Stomach (tissue), 9 donors: ENCODE measurements around the gene SIGLEC7. TPM values are rescaled to one million over a fixed set of nuclear protein-coding genes. Genes with fewer than 3 reads are reported as not detected.

Source experiments
- DNase-seq, 2 donors: peaks; one replicate each; pipeline versions ENCODE4 v3.0.0 to v3.0.0-alpha.2; 2013 to 2019
- H3K27ac ChIP-seq, 5 donors: fragments of 200-600 bp in 4 of 5; sonication (generic) in 4 of 5; one replicate each; pipeline ENCODE4 v1.5.1; 2013 to 2019; ENCODE audit warnings: mild to moderate bottlenecking in 1 of 5, moderate library complexity in 1 of 5
- H3K27me3 ChIP-seq, 3 donors: fragments of 200-600 bp; sonication (generic); one replicate each; pipeline ENCODE4 v1.5.1; 2017 to 2019; ENCODE audit warnings: mixed run types in 1 of 3
- H3K36me3 ChIP-seq, 4 donors: fragments of 200-600 bp; sonication (generic); 1 replicate in 3 of 4; 2 replicates in 1 of 4; pipeline ENCODE4 v1.5.1; 2016 to 2019
- H3K4me1 ChIP-seq, 4 donors: fragments of 200-600 bp; sonication (generic); one replicate each; pipeline ENCODE4 v1.5.1; 2016 to 2019
- H3K4me3 ChIP-seq, 4 donors: fragments of 200-600 bp; sonication (generic) in 3 of 4; one replicate each; pipeline ENCODE4 v1.5.1; 2016 to 2019; ENCODE audit warnings: mild to moderate bottlenecking in 1 of 4
- H3K9me3 ChIP-seq, 4 donors: fragments of 200-600 bp; sonication (generic); one replicate each; pipeline ENCODE4 v1.5.1; 2016 to 2019
- EP300 ChIP-seq: sonication (generic); formaldehyde crosslinking; IDR thresholded peaks from one replicate; pipeline ENCODE4 v1.6.1; 2017; ENCODE audit warnings: antibody characterized with exemption
- POLR2A ChIP-seq, 4 donors: fragments of 450-650 bp; IDR thresholded peaks; one replicate each; pipeline ENCODE4 v1.6.1; 2016; ENCODE audit warnings: antibody characterized with exemption in 4 of 4, control low read depth in 2 of 4, mild to moderate bottlenecking in 1 of 4, moderate library complexity in 1 of 4
- POLR2AphosphoS5 ChIP-seq, 3 donors: sonication (generic); formaldehyde crosslinking; IDR thresholded peaks; one replicate each; pipeline ENCODE4 v1.6.1; 2016; ENCODE audit warnings: antibody characterized with exemption in 3 of 3
- WGBS, 5 donors: extraction: QIAGEN DNeasy Blood & Tissue Kit in 3 of 5; methylation state at CpG; one replicate each; pipeline versions ENCODE4 v1.1.5 to v1.1.7; 2013 to 2018; 5-methylcytosine and 5-hydroxymethylcytosine counted together
- intact Hi-C: fragments of 100-400 bp; cut with DNase I; formaldehyde crosslinking; loops from one replicate; pipeline ENCODE4 v1.15.1; 2023; ENCODE audit warnings: low total_unique reads
- polyA plus RNA-seq, 3 donors: library from polyadenylated mRNA; stranded (reverse); fragments of 200-250 nt; gene quantifications; one replicate each; pipeline ENCODE4 v1.2.3, GENCODE V29; 2013
- total RNA-seq, 5 donors: library from RNA; depleted of rRNA; stranded (reverse); fragments of >200 nt; gene quantifications; one replicate each; pipeline versions ENCODE4 v1.1.0 to v1.2.3, GENCODE V29; 2014 to 2016
- TF ChIP-seq, protein P1 (sequence below), 7 experiments: fragments of 450-650 bp in 4 of 7; fragments of 200-600 bp in 3 of 7; sonication (generic) in 3 of 7; IDR thresholded peaks; one replicate each; pipeline ENCODE4 v1.5.1; 2016 to 2019; ENCODE audit warnings: antibody characterized with exemption in 7 of 7, control low read depth in 2 of 7, mild to moderate bottlenecking in 1 of 7
- donor health status: healthy with polysubstance abuse.
- donor health status: Bipolar disorder and iron deficiency.
- donor health status: healthy.

Gene SIGLEC7
- total and polyA plus RNA-seq, 8 donors = 0.18 to 1.8 (median 0.90) TPM; not detected in 4

DNA sequence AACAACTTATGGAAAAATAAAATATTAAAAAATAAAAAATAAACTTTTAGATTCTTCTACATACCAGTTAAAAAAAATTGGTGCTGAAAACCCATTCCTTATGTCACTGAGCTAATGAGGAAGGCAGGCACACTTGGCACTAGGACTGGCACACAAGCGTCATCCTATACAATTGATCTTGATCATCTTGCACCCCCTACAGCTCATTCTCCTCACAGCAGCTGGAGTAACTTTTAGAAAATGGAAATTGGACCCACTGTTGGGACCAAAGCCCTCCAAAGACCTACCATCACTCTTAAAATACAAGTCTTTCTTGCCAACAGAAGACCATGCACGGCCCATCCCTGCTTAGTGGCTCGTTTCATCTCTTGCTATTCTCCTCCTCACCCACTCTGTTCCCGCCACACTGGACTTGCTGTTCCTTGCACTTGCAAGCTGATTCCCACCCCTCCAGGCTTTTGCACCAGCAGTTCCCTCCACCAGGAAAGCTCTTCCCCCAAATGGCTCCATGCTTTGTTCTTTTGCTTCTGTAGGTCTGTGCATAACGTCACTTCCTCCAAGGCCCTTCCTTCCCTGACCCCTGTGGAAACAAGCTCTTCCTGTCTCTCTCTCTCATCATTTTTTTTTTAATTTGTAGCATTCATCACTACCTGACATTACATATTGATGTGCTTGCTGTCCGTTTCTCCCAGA is 45.5 kb upstream of the SIGLEC7 start:
- WGBS, 5 donors = 75 to 87% (median 76%) methylated on average over 6 of the region's 6 CpGs
- no peak for DNase-seq
- TF ChIP-seq POLR2A (IDR thresholded peaks at IDR 0.05) = no peak
- TF ChIP-seq, protein P1, sequence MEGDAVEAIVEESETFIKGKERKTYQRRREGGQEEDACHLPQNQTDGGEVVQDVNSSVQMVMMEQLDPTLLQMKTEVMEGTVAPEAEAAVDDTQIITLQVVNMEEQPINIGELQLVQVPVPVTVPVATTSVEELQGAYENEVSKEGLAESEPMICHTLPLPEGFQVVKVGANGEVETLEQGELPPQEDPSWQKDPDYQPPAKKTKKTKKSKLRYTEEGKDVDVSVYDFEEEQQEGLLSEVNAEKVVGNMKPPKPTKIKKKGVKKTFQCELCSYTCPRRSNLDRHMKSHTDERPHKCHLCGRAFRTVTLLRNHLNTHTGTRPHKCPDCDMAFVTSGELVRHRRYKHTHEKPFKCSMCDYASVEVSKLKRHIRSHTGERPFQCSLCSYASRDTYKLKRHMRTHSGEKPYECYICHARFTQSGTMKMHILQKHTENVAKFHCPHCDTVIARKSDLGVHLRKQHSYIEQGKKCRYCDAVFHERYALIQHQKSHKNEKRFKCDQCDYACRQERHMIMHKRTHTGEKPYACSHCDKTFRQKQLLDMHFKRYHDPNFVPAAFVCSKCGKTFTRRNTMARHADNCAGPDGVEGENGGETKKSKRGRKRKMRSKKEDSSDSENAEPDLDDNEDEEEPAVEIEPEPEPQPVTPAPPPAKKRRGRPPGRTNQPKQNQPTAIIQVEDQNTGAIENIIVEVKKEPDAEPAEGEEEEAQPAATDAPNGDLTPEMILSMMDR (IDR thresholded peaks at IDR 0.05) = peak in 2 of 7 experiments; percentile 22 to 39
- intact Hi-C loops = no loop called here
- Histone ChIP-seq H3K4me3 (no peak overlapping the region), H3K4me1 (peaks cover 0 to 43% (median 28%) of the 10 kb centered on the region in 4 donors), H3K27ac (no peak overlapping the region), H3K9me3 (no peaks in the 10 kb centered on the region), H3K27me3 (no peaks in the 10 kb centered on the region), H3K36me3 (peaks cover 0 to 36% (median 33%) of the 10 kb centered on the region in 4 donors)

DNA sequence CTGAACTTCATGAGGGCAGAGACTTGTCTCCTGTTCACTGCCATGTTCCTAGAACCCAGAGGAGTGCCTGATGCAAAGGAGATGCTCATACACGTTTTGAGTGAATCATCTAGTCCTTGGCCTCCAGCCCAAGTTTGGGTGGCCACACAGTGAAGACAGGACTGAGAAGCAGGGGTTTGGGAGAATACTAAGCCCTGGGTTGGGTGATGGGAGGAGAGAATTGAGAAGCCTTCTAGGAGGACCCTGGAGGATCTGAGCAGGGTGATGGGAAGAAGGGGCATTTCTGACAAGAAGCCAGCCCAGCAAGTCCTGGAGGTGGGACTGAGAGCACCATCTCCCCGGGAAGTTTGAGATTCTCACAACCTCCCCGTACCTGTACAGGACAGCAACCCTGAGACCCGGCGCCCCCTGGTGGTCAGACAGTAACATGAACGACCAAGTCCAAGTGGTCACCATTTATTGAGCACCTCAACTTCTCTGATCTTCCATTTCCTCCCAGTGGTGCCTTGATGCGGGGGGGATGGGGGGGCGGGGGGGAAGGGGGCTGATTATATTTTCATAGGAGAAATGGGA is 44.8 kb upstream of the SIGLEC7 start:
- DNase-seq = peak; percentile 77 to 81
- intact Hi-C loops = no loop called here
- Histone ChIP-seq H3K27ac (no peak overlapping the region), H3K27me3 (no peaks in the 10 kb centered on the region), H3K4me1 (peaks cover 0 to 49% (median 28%) of the 10 kb centered on the region in 4 donors), H3K9me3 (no peaks in the 10 kb centered on the region), H3K36me3 (peaks cover 5 to 40% (median 39%) of the 10 kb centered on the region in 4 donors), H3K4me3 (no peak overlapping the region)
- TF ChIP-seq EP300 (no peak), POLR2AphosphoS5 (IDR thresholded peaks at IDR 0.05) (no peak), POLR2A (IDR thresholded peaks at IDR 0.05) (no peak)
- TF ChIP-seq, protein P1 (IDR thresholded peaks at IDR 0.05) = peak in 5 of 7 experiments; percentile 31 to 65 (median 54)
- WGBS, 5 donors = 4 to 10% (median 9%) methylated on average over 8 of the region's 8 CpGs

DNA sequence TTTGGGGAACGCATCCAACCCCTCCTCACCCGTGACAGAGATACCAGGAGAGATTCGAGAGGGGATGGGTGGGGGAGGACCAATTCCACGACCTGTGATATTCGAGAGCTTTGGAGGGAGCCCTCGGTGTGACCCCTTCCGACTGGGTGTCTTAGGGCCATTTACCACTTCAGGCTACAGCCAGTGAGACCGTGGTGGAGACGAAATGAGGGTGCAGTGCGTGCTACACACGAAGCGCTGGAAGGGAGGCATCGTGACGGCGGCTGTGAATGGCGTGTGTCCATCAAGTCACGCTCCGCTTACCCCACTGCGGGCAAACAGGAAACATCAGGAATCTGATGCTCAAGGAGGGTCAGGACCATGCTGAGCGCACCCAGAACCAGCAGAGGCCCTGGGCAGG is 44.3 kb upstream of the SIGLEC7 start:
- no peak for DNase-seq
- Histone ChIP-seq H3K27me3 (no peaks in the 10 kb centered on the region), H3K4me1 (peaks cover 0 to 50% (median 29%) of the 10 kb centered on the region in 4 donors), H3K9me3 (no peaks in the 10 kb centered on the region), H3K27ac (no peak overlapping the region), H3K4me3 (no peak overlapping the region), H3K36me3 (peaks cover 10 to 46% (median 44%) of the 10 kb centered on the region in 4 donors)
- TF ChIP-seq EP300 (no peak), POLR2A (IDR thresholded peaks at IDR 0.05) (no peak), POLR2AphosphoS5 (IDR thresholded peaks at IDR 0.05) (no peak)
- TF ChIP-seq, protein P1 (IDR thresholded peaks at IDR 0.05) = no peak
- intact Hi-C loops = no loop called here
- 67 to 86% (median 84%) methylated on average over 17 to 20 of the region's 20 CpGs for WGBS, 5 donors

DNA sequence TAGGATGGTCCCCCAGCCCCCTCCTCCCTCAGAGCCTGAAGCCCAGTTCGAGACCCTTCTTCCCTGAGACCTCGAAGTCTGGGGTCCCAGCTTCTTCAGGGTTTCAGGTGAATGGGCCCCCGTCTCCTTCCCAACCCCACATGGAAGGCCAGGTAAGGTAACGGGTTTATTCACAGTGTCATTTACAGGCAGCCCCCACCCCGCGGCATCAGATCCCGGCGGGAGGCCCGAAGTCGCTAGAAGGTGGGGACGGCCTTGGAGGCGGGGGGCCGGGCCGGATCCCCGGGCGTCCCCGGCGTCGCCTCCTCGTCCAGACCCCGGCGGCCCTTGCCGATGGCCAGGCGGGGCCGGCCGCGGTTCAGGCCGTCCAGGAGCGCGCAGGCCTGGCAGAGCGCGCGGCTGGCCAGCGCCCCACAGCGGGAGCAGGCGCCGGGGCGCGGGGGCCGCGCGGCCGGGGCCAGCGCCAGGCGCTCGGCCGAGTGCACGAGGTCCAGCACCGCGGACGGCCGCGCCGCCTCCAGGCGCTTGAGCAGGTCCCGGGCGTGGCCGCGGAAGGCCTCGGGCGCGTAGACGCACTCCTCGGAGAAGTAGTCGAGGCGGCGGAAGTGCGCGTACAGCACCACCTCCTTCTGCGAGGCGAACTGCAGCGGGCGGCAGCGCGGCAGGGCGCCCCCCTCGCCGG is 43.6 kb upstream of the SIGLEC7 start:
- intact Hi-C loops = no loop called here
- DNase-seq = peak in 1 of 2 donors; percentile 88

More for the DNA sequence above, 43.6 kb upstream of the SIGLEC7 start:
- peaks cover 0 to 45% (median 27%) of the 10 kb centered on the region in 4 donors for H3K4me1 ChIP-seq
- TF ChIP-seq POLR2A (IDR thresholded peaks at IDR 0.05) (no peak), POLR2AphosphoS5 (IDR thresholded peaks at IDR 0.05) (no peak), EP300 (no peak)
- TF ChIP-seq, protein P1 (IDR thresholded peaks at IDR 0.05) = no peak
- WGBS, 5 donors = 59 to 76% (median 75%) methylated on average over 14 to 78 of the region's 78 CpGs
- peak overlapping the region in 1 of 5 donors; percentile 58 for H3K27ac ChIP-seq
- peaks cover 10 to 52% (median 48%) of the 10 kb centered on the region in 4 donors for H3K36me3 ChIP-seq
- no peaks in the 10 kb centered on the region for H3K9me3 ChIP-seq
- no peaks in the 10 kb centered on the region for H3K27me3 ChIP-seq
- peak overlapping the region in 2 of 4 donors; percentile 24 to 34 for H3K4me3 ChIP-seq
